HEK293 (cell line): Measurements from ENCODE around the gene UBR4.

Experiments used
- ZNF24 ChIP-seq: fragments of 450-650 bp; formaldehyde crosslinking; IDR thresholded peaks from 2 replicates; pipeline ENCODE4 v1.5.1; 2016; ENCODE audit warnings: missing biosample characterization, missing genetic modification characterization
- ZNF335 ChIP-seq: fragments of 450-650 bp; formaldehyde crosslinking; conservative IDR thresholded peaks from 2 replicates; pipeline ENCODE4 v1.5.1; 2016; ENCODE audit warnings: missing biosample characterization, missing genetic modification characterization

GRCh38 chr1:19036813-19037605 lies 173.1 kb downstream of the UBR4 start:
- no peak for TF ChIP-seq ZNF24 (tag by site-specific recombination)
- TF ChIP-seq ZNF335, result no peak
